Measurements from ENCODE around the gene IFITM5. TPM values are rescaled to one million over a fixed set of nuclear protein-coding genes. Genes with fewer than 3 reads are reported as not detected.

The IFITM5 gene
- total RNA-seq, 1 experiment from 2014 or later: not detected

DNA sequence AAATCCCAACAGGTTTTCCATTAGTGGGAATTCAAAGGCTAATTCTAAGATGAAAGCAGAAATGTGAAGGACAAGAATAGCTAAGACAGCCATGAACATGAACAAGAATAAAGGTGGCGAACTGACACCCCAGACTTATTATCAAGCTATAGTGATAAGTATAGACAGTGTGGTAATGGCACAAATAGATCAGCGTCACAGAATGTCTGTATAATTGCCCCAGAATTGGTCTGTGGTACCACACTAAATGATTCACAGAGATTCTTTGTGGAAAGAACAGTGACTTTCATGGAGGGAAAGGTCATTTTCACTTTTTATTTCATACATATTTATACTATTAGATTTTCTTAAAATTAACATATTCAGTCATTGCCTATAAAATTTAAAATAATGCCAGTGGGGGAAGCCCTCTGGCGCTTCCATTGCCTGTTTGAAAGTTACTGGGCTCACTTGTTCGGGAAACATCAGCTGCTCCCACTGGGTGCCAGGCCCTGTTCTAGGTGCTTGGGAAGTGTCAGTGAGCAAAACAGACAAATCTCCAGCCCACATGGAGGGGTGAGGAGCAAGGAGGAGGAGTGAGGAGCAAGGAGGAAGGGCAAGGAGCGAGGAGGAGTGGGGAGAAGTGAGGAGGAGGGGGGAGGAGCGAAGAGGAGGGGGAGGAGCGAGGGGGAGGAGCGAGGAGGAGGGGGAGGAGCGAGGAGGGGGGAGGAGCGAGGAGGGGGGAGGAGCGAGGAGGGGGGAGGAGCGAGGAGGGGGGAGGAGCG is 32.5 kb downstream of the IFITM5 start:
- no peak overlapping the region for H3K4me3 Mint-ChIP-seq

More for the DNA sequence above, 32.5 kb downstream of the IFITM5 start:
- no peak overlapping the region for H2BK12ac ChIP-seq (ENCODE audit: insufficient read length, low read depth, low read length)
- H3K9me3 ChIP-seq (ENCODE audit: control insufficient read depth, low read depth, low read length): no peaks in the 10 kb centered on the region
- H4K20me1 ChIP-seq (ENCODE audit: control insufficient read depth, insufficient read depth, insufficient read length): no peaks in the 10 kb centered on the region
- DNase-seq: no peak
- no peak overlapping the region for H2BK15ac ChIP-seq (ENCODE audit: low read depth, low read length)
- no peaks in the 10 kb centered on the region for H3K79me1 ChIP-seq (ENCODE audit: insufficient read depth, low read depth, low read length, poor library complexity, severe bottlenecking)
- no peak overlapping the region for H3K14ac ChIP-seq (ENCODE audit: insufficient read depth, low read length)
- no peak overlapping the region for H3K27ac ChIP-seq (ENCODE audit: insufficient read length, low read depth, low read length)
- H3T11ph ChIP-seq (ENCODE audit: low read length): no peak overlapping the region
- H3K79me2 ChIP-seq (ENCODE audit: insufficient read depth, low read length): no peaks in the 10 kb centered on the region
- H3K9ac ChIP-seq (ENCODE audit: extremely low read depth, insufficient read length, low read length): no peak overlapping the region
- H4K8ac ChIP-seq (replicated peaks; ENCODE audit: insufficient read length, low read depth, low read length): no peak overlapping the region
- no peak overlapping the region for H3K56ac ChIP-seq (ENCODE audit: insufficient read length, low read depth, low read length)
- WGBS (ENCODE audit: extremely low coverage, insufficient read length, low lambda C conversion rate): no CpG with 5 or more reads among the region's 13 CpGs
- peaks cover 23 to 27% of the 10 kb centered on the region in 2 experiments for H3K4me1 Mint-ChIP-seq
- no peak overlapping the region for H2AK5ac ChIP-seq (ENCODE audit: insufficient read length, low read length)
- peaks cover 26 to 27% of the 10 kb centered on the region in 2 experiments for H3K9me3 Mint-ChIP-seq
- H3K23ac ChIP-seq (ENCODE audit: insufficient read length, low read depth, low read length): no peak overlapping the region
- H2BK5ac ChIP-seq (ENCODE audit: insufficient read length, low read length): no peak overlapping the region
- peaks cover 0 to 6% (median 3%) of the 10 kb centered on the region in 3 experiments; a peak in 4 of 7 replicates for H3K36me3 Mint-ChIP-seq (ENCODE audit: insufficient read depth in 1 of 3, low read depth in 3 of 3)
- TF ChIP-seq CTCF (conservative IDR thresholded peaks at IDR 0.05): no peak
- no peak overlapping the region for H2AFZ ChIP-seq (ENCODE audit: low read length)
- H3K23me2 ChIP-seq (ENCODE audit: insufficient read length, low read depth, low read length, poor library complexity, severe bottlenecking): no peaks in the 10 kb centered on the region
- H2BK20ac ChIP-seq (ENCODE audit: low read depth, low read length, poor library complexity, severe bottlenecking): no peak overlapping the region
- H4K91ac ChIP-seq (ENCODE audit: insufficient read length, low read depth, low read length): no peak overlapping the region
- no peak overlapping the region for H3K4me2 ChIP-seq (ENCODE audit: insufficient read depth, insufficient read length, low read length)
- H4K5ac ChIP-seq (ENCODE audit: insufficient read length, low read depth, low read length): no peak overlapping the region
- no peak overlapping the region for H3K27ac Mint-ChIP-seq
- H2BK120ac ChIP-seq (ENCODE audit: low read depth, low read length, poor library complexity, severe bottlenecking): no peak overlapping the region
- peaks cover 5% of the 10 kb centered on the region for H3K27me3 Mint-ChIP-seq (ENCODE audit: low read depth)
- no peak overlapping the region for H3K18ac ChIP-seq (ENCODE audit: insufficient read length, low read depth, low read length)
- no peaks in the 10 kb centered on the region for H3K27me3 ChIP-seq (ENCODE audit: insufficient read depth, low read length)
- peaks cover 6% of the 10 kb centered on the region for H3K4me1 ChIP-seq (ENCODE audit: insufficient read depth, low read length)
- H3K4ac ChIP-seq (ENCODE audit: low read depth, low read length): no peak overlapping the region
